RKO (cell line): ENCODE measurements around the gene RHOXF1.
A peak's percentile ranks its signal among the peaks of the same experiment; 100 is the strongest.
"Not testable (repeated sequence)": the region's sequence is repeated elsewhere in the genome, so short reads cannot be mapped to it uniquely, and the experiment has no call there.

Experiments
- DNase-seq: peaks from one replicate; pipeline ENCODE4 v3.0.0-alpha.2; 2016; ENCODE audit warnings: low spot score

The RHOXF1 gene, protein sequence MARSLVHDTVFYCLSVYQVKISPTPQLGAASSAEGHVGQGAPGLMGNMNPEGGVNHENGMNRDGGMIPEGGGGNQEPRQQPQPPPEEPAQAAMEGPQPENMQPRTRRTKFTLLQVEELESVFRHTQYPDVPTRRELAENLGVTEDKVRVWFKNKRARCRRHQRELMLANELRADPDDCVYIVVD

DNA sequence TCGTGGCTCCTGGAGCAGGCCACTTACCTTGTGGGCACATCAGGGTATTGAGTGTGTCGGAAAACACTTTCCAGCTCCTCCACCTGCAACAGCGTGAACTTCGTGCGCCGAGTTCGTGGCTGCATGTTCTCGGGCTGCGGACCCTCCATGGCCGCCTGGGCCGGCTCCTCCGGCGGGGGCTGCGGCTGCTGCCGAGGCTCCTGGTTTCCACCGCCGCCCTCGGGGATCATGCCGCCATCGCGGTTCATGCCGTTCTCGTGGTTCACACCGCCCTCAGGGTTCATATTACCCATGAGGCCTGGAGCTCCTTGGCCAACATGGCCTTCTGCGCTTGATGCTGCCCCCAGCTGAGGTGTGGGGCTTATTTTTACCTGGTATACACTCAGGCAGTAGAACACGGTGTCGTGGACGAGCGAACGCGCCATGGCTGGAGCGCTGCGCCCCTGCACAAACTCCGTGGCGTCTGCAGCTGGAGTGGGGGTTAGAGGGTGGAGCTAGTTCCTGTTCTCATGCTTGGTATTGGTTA, at the start of gene RHOXF1:
TSS of gene RHOXF1 (minus strand) at position 476 of the 526 bp plus-strand sequence. CDS start at position 425, 51 bp downstream.
- no peak for DNase-seq

DNA sequence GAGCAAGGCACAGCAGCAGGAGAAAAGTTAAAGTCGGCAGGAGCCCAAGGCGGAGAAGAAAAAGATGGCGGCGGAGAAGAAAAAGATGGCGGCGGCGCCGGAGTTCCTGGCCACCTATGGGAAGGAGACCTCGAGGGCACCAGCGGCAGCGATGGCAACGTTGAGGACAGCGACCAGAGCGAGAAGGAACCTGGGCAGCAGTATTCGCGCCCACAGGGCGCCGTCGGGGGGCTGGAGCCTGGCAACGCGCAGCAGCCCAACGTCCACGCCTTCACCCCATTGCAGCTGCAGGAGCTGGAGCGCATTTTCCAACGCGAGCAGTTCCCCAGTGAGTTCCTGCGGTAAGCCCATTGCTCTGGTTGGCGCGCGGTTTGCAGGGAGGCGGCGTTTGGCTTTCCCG, 43.4 kb upstream of the RHOXF1 start:
- DNase-seq = not testable (repeated sequence)

- DNase-seq = not testable (repeated sequence)
Measured at GRCh38 chrX:120158313-120158712, 42.6 kb upstream of the RHOXF1 start, which contains the start of gene RHOXF2. Gene RHOXF2, plus strand, starts transcription at chrX:120158613. Its CDS starts 138 bp downstream, at chrX:120158751.

DNA sequence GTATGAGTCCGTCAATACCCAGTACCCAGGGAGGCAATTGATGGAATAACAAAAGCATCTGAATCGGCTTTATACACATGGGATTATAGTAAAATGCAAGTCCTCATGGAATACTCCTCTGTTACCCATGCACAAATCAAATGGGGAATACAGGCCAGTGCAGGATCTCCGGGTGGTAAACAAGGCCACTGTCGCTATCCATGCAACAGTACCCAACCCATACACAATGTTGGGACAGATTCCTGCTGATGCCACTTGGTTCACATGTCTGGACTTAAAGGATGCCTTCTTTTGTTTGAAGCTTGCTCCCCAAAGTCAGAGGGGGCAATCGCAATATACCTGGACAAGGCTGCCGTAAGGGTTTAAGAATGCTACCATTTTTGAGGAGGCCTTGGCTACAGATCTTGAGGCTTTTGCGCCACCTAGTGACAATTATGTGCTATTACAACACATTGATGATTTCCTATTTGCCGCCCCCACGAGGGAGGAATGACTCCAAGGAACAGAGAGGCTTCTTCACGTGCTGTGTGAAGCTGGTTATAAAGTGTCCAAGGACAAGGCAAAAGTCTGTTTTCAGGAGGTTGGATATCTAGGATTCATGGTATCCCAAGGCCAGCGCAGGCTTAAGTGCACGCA, 34.5 kb upstream of the RHOXF1 start:
- not testable (repeated sequence) for DNase-seq

DNA sequence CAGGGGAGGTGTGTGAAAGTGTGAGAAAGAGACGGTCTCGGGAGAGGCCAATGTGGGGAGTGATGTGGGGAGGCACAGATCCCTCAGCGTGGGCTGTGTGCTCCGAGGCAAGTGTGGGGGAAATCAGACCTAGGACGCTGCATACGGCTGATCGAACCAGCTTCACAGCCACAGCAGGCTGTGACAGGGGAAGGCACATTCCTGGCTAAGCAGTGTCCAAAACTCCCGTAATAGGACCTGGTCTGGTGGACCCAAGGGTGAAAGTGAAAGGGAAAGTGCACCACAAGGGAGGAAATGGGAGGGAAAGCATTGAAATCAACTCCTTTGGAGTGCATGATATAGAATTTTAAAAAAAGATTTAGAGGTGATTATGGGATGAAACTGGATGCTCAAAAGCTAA, 31.8 kb upstream of the RHOXF1 start:
- DNase-seq = no peak

DNA sequence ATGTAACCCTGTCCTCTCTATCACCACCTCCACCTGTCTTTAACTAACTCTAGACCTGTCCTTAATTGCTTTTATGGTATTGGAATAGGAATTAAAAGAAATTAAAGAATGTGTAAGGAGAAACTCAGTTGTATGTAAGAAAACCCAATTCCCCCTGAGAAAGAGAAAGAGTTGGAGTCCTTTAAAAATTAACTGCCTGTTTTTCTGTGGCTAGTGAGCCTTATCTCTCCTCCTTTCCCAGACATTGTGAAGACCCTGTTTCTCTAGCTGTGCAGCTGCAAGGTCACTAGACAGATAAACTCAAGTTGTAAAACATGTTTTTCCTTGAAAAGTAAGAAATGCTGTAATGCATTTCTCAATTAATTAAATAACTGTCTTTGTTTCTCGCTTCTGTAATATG, 30.6 kb upstream of the RHOXF1 start:
- not testable (repeated sequence) for DNase-seq

DNA sequence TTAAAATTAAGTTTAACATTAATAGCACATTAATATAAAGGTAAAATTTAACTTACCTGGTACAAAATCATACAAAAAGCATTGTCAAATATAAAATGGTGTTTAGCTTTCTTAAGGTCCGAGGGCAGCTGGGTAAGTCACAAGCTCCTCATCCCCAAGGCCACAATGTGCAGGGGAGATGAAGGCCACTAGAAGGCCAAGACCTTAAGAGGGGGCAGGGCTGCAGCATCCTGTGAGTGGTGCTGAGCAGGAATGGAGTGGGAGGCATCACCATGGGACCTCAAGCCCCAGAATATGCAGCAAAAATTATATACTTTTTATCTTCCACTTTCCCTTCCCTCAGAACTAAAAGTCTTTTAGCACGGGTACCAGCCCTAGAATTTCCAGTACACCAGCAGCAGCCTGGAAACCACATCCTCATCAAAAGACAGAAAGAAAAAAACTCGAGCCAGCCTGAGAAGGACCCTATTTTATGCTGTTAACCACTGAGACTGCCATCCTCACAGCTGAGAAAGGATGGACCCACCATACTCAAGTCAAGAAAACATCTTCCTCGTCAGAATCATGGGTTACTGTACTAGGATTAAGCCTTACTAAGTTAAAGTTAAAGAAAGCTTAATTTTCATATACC, 29.7 kb upstream of the RHOXF1 start:
- DNase-seq = no peak

- DNase-seq = no peak
Measured at GRCh38 chrX:120144178-120144844, 28.6 kb upstream of the RHOXF1 start.

- DNase-seq = no peak
Measured at GRCh38 chrX:120140293-120140981, 24.7 kb upstream of the RHOXF1 start.

- peak; percentile 11 for DNase-seq
Measured at GRCh38 chrX:120137439-120137838, 21.7 kb upstream of the RHOXF1 start.

DNA sequence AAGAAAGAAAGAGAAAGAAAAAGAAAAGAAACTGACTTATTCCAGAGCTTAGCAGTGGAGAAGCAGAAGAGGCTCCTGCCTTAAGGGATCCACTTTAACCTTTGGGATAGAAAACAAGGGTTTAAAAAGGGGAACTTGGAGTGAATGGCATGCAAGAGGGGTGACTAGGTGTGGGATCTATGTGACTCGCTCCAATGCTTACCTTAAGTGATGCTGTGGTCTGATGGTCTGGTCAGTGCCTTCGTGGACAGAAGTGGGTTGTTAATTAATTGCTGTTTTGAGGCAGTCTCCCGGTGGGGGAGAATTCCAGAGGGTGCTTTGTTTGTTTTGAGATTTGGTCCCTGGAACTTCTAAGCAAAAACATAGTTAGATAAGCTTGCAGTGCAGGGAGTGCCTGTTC, 21.1 kb upstream of the RHOXF1 start:
- no peak for DNase-seq

DNA sequence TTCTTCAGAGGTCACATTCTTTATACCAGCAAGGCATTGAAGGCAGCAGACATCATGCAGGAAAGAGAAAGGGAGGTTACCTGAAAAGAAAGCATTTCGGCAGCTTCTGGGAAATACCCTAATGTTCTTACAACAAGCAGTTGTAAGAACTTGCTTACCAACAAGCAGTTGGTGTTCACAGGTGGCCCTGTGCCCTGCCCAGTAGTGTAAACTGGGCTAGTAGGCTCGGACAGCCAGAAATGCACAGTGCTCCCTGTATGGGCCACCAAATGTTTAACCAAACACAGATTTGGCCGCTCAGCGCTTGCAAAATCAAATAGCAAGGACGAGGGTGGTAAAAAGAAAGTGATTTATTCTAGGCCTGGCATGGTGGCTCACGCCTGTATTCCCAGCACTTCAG, 20.4 kb upstream of the RHOXF1 start:
- no peak for DNase-seq

- not testable (repeated sequence) for DNase-seq
Measured at GRCh38 chrX:120128306-120128846, 12.7 kb upstream of the RHOXF1 start.

GRCh38 chrX:120125444-120125843, 9.7 kb upstream of the RHOXF1 start:
- no peak for DNase-seq

GRCh38 chrX:120120223-120120622, 4.5 kb upstream of the RHOXF1 start:
- no peak for DNase-seq

DNA sequence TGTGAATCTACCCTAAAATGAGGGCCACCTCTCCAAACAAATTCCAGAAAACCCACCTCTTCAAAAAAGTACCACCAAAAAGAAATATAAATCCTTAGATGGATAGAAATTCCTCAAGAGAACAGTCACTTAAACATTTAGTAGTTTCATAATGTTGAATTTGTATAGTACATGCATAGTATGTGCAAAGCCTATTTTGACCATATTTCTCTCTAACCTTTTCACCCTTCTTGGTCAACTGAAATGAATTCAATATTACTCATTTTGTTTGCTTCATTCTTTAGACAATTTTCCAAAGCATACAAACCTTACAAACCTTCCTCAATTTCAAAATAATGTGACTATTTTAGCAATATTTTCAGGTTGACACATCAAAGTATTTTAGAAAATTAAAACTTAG, 4.1 kb downstream of the RHOXF1 start:
- no peak for DNase-seq

GRCh38 chrX:120109378-120109777, 6.3 kb downstream of the RHOXF1 start:
- DNase-seq = no peak

- not testable (repeated sequence) for DNase-seq
Measured at GRCh38 chrX:120104707-120105106, 11.0 kb downstream of the RHOXF1 start.

GRCh38 chrX:120101057-120101456, 14.7 kb downstream of the RHOXF1 start:
- not testable (repeated sequence) for DNase-seq

DNA sequence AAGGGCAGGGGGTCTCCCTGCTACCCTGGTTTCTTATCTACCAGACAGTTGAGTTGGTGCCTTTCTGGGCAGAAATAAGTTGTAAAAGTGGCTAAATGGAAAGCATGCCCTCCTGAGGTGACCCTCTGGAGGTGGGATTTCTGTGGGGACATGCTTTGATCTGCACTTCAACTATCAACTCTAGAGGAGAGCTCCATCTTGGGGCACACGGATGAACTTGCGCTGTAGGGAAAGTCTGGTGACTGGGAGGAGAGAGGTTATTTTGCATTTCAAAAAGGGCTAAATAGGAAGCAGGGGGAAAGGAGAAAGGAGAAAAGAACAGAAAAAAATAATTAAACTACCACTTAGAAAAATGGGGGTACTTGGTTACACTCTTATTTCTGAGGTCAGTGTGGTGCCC, 25.5 kb downstream of the RHOXF1 start:
- DNase-seq = no peak

DNA sequence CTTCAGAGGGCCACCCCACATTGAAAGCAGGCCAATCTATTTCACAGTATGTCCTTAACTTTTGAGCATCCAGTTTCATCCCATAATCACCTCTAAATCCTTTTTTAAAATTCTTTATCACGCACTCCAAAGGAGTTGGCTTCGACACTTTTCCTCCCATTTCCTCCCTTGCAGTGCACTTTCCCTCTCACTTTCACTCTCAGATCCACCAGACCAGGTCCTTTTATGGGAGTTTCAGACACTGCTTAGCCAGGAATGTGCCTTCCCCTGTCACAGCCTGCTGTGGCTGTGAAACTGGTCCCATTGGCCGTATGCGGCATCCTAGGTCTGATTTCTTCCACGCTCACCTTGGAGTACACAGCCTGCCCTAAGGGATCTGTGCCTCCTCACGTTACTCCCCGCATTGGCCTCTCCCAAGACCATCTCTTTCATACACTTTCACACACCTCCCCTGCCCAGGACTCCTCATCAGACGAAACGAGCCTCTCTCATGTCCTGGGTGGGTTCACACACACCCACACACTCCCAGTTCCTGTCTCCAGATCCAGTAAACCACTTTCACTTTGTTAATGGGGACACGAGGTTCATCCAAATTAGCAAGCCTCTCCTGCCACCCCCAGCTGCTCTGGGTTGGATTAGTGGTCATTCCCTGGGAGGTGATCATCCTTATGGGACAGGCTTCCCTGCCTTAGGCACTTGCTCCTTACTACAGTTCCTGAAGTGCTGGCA, 28.3 kb downstream of the RHOXF1 start:
- DNase-seq = no peak
